Subcutaneous adipose tissue (tissue), 4 donors: ENCODE results near the gene ZSCAN2. TPM values are rescaled to one million over a fixed set of nuclear protein-coding genes. Genes with fewer than 3 reads are reported as not detected.

Experiments
- total RNA-seq, 4 donors: library from RNA; depleted of rRNA; stranded (reverse); fragments of >200 nt; gene quantifications; one replicate each; pipeline ENCODE4 v1.1.0, GENCODE V29; 2016
- TF ChIP-seq, protein P1 (sequence below): fragments of 450-650 bp; IDR thresholded peaks from one replicate; pipeline ENCODE4 v1.5.1; 2016; ENCODE audit warnings: low read depth, mild to moderate bottlenecking, control low read depth, antibody characterized with exemption, moderate library complexity

ZSCAN2 gene
- total RNA-seq, 4 donors from 2014 or later, result 7.8 to 26.0 (median 10.2) TPM

GRCh38 chr15:84624359-84624758 lies 23.6 kb downstream of the ZSCAN2 start:
- TF ChIP-seq, protein P1, sequence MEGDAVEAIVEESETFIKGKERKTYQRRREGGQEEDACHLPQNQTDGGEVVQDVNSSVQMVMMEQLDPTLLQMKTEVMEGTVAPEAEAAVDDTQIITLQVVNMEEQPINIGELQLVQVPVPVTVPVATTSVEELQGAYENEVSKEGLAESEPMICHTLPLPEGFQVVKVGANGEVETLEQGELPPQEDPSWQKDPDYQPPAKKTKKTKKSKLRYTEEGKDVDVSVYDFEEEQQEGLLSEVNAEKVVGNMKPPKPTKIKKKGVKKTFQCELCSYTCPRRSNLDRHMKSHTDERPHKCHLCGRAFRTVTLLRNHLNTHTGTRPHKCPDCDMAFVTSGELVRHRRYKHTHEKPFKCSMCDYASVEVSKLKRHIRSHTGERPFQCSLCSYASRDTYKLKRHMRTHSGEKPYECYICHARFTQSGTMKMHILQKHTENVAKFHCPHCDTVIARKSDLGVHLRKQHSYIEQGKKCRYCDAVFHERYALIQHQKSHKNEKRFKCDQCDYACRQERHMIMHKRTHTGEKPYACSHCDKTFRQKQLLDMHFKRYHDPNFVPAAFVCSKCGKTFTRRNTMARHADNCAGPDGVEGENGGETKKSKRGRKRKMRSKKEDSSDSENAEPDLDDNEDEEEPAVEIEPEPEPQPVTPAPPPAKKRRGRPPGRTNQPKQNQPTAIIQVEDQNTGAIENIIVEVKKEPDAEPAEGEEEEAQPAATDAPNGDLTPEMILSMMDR, result no peak

- TF ChIP-seq, protein P1, result no peak
These were observed 24.3 kb downstream of the ZSCAN2 start for GRCh38 chr15:84625123-84625522.

DNA sequence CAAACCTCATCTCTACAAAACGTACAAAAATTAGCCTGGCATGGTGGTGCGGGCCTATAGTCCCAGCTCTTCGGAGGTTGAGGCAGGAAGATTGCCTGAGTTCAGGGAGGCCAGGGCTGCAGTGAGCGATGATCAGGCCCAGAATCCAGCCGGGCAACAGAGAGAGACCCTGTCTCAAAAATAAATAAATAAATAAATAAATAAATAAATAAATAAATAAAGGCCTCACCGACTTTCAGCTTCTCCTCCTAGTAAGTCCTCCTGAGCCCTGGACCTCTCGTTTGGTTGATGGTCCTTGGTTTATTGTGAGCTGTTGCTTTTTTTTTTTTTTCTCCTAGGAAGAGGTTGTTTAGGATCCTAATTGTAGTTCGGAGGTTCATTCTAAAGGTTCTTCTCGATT lies 28.2 kb downstream of the ZSCAN2 start:
- TF ChIP-seq, protein P1, result no peak

DNA sequence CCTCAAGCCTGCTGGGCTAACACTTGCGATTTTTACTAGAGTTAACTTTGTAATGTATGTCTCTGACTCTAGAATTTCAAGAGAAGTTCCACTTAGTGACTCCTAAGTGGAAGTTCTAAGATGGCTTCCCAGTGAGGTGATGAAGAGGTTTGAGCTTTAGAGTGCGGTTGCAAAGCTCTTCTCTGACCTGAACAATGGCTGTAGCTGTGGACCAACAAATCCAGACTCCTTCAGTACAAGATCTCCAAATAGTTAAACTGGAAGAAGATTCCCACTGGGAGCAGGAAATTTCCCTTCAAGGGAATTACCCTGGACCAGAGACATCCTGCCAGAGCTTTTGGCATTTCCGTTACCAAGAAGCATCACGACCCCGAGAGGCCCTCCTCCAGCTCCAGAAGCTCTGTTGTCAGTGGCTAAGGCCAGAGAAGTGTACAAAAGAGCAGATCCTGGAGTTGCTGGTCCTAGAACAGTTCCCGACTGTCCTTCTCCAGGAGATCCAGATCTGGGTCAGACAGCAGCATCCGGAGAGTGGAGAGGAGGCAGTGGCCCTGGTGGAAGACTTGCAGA lies 31.0 kb downstream of the ZSCAN2 start:
- TF ChIP-seq, protein P1, result no peak

DNA sequence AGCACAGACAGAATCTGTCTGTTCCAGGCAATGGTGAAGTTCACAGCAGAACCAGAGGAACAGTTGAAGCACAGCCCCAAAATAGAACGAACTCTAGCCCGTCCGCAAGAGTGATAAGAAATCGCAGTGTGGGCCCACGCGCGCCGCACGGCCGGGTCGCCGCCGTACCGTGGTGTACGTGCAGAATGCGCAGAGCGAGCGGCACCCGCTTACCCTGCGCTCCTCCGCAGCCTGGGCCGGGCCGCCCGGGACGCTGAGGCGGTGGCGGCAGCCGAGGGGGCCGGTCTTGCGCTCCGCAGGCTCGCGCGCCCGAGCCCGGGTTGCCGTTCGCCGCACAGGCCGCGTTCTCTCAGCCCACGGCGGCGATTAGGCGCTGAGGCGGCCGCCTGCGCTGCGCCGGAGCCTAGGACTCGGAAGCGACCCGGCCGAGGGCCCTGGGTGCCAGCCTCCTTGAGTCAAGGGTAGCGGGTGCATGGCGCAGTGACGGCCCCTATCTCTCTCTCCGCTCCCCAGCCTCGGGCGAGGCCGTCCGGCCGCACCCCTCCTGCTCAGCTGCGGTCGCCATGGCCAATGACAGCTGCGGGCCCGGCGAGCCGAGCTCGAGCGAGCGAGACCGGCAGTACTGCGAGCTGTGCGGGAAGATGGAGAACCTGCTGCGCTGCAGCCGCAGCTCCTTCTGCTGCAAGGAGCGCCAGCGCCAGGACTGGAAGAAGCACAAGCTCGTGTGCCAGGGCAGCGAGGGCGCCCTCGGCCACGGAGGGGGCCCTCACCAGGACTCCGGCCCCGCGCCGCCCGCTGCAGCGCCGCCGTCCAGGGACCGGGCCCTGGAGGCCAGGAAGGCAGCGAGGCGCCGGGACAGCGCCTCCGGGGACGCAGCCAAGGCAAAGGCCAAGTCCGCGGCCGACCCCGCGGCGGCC lies 32.8 kb downstream of the ZSCAN2 start:
- TF ChIP-seq, protein P1, result no peak

GRCh38 chr15:84634228-84634837 lies 33.5 kb downstream of the ZSCAN2 start:
- TF ChIP-seq, protein P1, result no peak

DNA sequence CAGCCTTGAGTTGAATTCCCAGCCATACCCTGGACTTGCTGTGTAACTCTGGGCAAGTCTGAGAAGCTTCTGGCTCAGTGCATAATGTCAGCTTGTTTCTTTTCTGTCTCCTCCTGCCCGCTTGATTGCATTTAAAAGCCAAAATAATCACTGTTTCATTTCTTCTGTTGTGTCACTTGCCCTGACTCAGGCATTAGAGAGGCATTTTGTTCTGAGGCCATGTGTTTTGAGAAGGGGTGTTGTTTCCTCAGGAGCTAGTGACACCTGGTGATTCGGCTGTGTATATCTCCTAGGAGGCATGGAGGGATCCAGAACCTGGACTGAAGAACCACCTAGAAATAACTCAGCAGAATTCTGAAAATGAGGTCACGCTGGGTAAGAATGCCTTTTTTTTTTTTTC lies 37.3 kb downstream of the ZSCAN2 start:
- TF ChIP-seq, protein P1, result no peak
